CD1c-positive myeloid dendritic cell (primary cell): ENCODE results near the gene TNNC1.

ENCODE experiments used
- DNase-seq: peaks from one replicate; pipeline ENCODE4 v3.0.0-alpha.2; 2016; ENCODE audit errors: extremely low spot score

TNNC1 gene

GRCh38 chr3:52401551-52401950 lies 52.3 kb downstream of the TNNC1 start:
- DNase-seq: no peak
